ENCODE measurements around the gene STK32A. TPM values are rescaled to one million over a fixed set of nuclear protein-coding genes. Genes with fewer than 3 reads are reported as not detected.

The STK32A gene
- total and polyA plus RNA-seq, 2 experiments from 2014 or later: 0.83 to 1.1 TPM

GRCh38 chr5:147418613-147419012 lies 183.8 kb downstream of the STK32A start:
- TF ChIP-seq CTCF (IDR thresholded peaks at IDR 0.05; ENCODE audit: low read depth, low read length): no peak
- H3K36me3 ChIP-seq: peaks cover 25% of the 10 kb centered on the region
- H3K4me1 ChIP-seq (ENCODE audit: low read depth): peaks cover 8% of the 10 kb centered on the region
- no peak overlapping the region for H3K4me3 ChIP-seq
- H3K27me3 ChIP-seq: no peaks in the 10 kb centered on the region
- no peak for DNase-seq (ENCODE audit: low read depth in 1 of 2, low spot score in 1 of 2)
- no peak overlapping the region for H3K27ac ChIP-seq
- no peaks in the 10 kb centered on the region for H3K9me3 ChIP-seq (ENCODE audit: low read depth)

DNA sequence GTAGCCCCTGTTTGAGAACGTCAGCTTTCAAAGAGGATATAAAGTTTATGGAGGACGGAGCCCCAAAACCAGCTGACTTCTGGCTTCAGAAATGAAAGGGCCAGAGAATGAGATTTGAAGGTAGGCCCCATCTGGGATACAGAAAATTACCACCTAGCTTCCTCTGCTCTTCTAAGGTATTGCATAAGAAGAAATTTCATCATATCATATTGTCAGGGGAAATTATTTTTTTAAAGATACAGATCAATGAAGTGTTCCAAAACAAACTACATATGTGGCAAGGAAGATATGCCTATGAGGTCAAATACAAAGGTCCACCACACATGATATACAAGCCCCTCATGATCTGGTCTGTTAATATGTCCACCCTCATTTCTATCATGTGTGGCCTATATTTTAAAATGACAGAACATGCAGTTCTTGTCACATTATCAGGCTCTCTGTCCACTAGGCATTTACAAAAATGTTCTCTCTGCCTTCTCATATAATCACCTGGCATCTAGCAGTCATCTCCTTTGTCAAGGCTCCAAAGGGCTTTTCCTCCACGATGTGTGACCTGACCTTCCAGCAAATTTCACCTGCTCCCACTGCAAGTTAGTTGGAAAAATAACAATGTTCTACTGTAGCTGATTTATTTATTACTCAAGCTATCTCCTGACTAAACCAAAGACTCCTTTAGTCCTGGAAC lies 192.0 kb downstream of the STK32A start:
- H3K4me3 ChIP-seq: no peak overlapping the region
- no peak for TF ChIP-seq CTCF (IDR thresholded peaks at IDR 0.05; ENCODE audit: low read depth, low read length)
- no peak for DNase-seq (ENCODE audit: low read depth in 1 of 2, low spot score in 1 of 2)
- H3K36me3 ChIP-seq: peaks cover 3% of the 10 kb centered on the region
- no peaks in the 10 kb centered on the region for H3K9me3 ChIP-seq (ENCODE audit: low read depth)
- H3K4me1 ChIP-seq (ENCODE audit: low read depth): peaks cover 29% of the 10 kb centered on the region
- no peak overlapping the region for H3K27ac ChIP-seq
- H3K27me3 ChIP-seq: no peaks in the 10 kb centered on the region

DNA sequence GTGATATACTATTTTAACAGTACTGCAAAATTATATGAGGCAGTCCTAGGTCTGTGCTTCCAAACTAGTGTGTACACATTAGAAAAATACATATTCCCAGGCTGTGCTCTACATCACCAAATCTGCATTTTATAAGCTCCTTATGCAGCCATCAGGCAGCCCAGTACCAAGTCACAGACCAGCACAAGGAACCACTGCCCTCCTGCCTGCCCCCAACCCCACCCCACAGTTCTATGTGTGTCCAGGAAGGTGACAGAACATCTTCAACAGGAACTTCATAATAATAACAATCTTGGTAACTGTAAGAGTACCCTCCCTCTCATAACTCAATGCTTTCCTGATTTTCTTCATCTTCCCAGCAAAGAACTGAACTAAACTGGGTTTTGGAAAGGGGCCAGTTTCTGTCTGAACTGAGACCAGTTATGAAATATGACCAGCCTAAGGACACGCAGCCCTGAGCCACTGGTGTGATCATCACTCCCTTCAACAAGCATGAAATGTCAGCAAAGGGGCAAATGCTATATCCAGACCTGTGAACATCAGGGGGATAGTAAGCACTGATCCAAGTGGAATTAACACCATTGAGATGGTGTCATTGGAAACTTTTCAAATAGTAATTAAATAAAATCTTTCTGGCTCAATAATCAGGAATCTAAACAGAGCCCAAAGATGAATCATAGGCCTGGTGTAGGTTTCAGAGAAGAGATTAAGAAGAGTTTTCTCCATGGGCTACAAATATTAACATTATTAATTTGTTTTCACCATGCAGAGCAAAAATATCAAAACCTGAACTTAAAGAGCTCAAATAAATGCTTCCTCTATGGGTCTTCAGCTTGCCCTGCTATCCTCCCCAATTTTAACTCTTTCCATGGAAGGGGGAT lies 192.9 kb downstream of the STK32A start:
- Histone ChIP-seq H3K9me3 (ENCODE audit: low read depth) (no peaks in the 10 kb centered on the region), H3K4me3 (no peak overlapping the region), H3K27ac (no peak overlapping the region), H3K36me3 (peaks cover 3% of the 10 kb centered on the region), H3K4me1 (ENCODE audit: low read depth) (peaks cover 39% of the 10 kb centered on the region), H3K27me3 (no peaks in the 10 kb centered on the region)
- DNase-seq (ENCODE audit: low read depth in 1 of 2, low spot score in 1 of 2): peak in 1 of 2 donors; percentile 71
- TF ChIP-seq CTCF (IDR thresholded peaks at IDR 0.05; ENCODE audit: low read depth, low read length): no peak

DNA sequence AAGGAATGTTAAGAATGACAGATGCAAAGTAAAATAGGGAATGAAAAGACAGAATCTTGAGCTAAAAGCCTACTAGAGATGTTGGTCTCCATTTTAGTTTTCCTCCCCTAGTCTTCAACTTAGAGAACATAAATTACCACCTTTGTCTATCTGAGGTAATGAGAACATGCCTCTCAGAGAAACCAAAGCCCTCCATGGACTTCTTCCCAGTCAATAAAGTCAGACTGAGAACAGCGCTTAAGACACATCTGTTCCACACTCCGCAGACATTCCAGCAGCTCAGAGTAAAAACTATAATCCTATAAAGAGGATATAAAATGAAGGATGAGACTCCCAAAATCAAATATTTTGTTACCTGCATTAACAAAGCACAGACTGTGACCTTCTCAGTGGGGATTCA lies 195.8 kb downstream of the STK32A start:
- DNase-seq (ENCODE audit: low read depth in 1 of 2, low spot score in 1 of 2): no peak
- Histone ChIP-seq H3K27me3 (no peaks in the 10 kb centered on the region), H3K27ac (peak overlapping the region; percentile 95), H3K9me3 (ENCODE audit: low read depth) (no peaks in the 10 kb centered on the region), H3K4me3 (no peak overlapping the region), H3K4me1 (ENCODE audit: low read depth) (peaks cover 62% of the 10 kb centered on the region), H3K36me3 (no peaks in the 10 kb centered on the region)
- no peak for TF ChIP-seq CTCF (IDR thresholded peaks at IDR 0.05; ENCODE audit: low read depth, low read length)

GRCh38 chr5:147431586-147431985 lies 196.8 kb downstream of the STK32A start:
- Histone ChIP-seq H3K36me3 (no peaks in the 10 kb centered on the region), H3K9me3 (ENCODE audit: low read depth) (no peaks in the 10 kb centered on the region), H3K27me3 (no peaks in the 10 kb centered on the region), H3K4me1 (ENCODE audit: low read depth) (peaks cover 71% of the 10 kb centered on the region), H3K4me3 (no peak overlapping the region), H3K27ac (peak overlapping the region; percentile 95)
- TF ChIP-seq CTCF (IDR thresholded peaks at IDR 0.05; ENCODE audit: low read depth, low read length): no peak
- DNase-seq (ENCODE audit: low read depth in 1 of 2, low spot score in 1 of 2): no peak

Data from cardiac muscle cell (in vitro differentiated cells and primary cell).